Activated CD4-positive, alpha-beta T cell treated with anti-CD3 and anti-CD28 coated beads, Interleukin-2, amount 10 ng/mL, durations not matched to agents 7 days and 5 days (primary cell): Measurements from ENCODE around the gene SULT1C3. TPM values are rescaled to one million over a fixed set of nuclear protein-coding genes. Genes with fewer than 3 reads are reported as not detected.

ENCODE experiments used
- CTCF ChIA-PET: fragments of 350-600 bp; sonication (Branson Sonifier 250); formaldehyde crosslinking; loops from one replicate; lab custom pipeline; 2021; ENCODE audit warnings: antibody characterized with exemption; lab: Charles Lee
- POLR2A ChIA-PET: fragments of 350-600 bp; sonication (Branson Sonifier 250); formaldehyde crosslinking; loops from one replicate; lab custom pipeline; 2021; ENCODE audit warnings: antibody characterized with exemption; lab: Charles Lee
- DNase-seq: peaks from one replicate; pipeline ENCODE4 v3.0.0-alpha.2; 2020
- H3K27ac Mint-ChIP-seq: one replicate; pipeline ENCODE4 v1.8.0; 2021; ENCODE audit warnings: mild to moderate bottlenecking, moderate library complexity, mixed read lengths
- H3K27me3 Mint-ChIP-seq: one replicate; pipeline ENCODE4 v1.8.0; 2021; ENCODE audit warnings: mixed read lengths
- H3K36me3 Mint-ChIP-seq: one replicate; pipeline ENCODE4 v1.8.0; 2021; ENCODE audit warnings: low read depth, mixed read lengths
- H3K4me1 Mint-ChIP-seq: one replicate; pipeline ENCODE4 v1.8.0; 2021; ENCODE audit warnings: mixed read lengths
- H3K4me3 Mint-ChIP-seq: one replicate; pipeline ENCODE4 v1.8.0; 2021; ENCODE audit warnings: mild to moderate bottlenecking, moderate library complexity, mixed read lengths
- H3K9me3 Mint-ChIP-seq: one replicate; pipeline ENCODE4 v1.8.0; 2021; ENCODE audit warnings: mixed read lengths
- total RNA-seq, 2 experiments: library from RNA; stranded (reverse); gene quantifications; one replicate each; pipeline ENCODE4 v1.2.3, GENCODE V29; 2021

SULT1C3 gene
- total RNA-seq, 2 experiments from 2014 or later, result not detected

- POLR2A ChIA-PET, result no interaction called here
- H3K27me3 Mint-ChIP-seq, result peaks cover 8% of the 10 kb centered on the region
- no peak within 1 kb of the TSS for H3K27ac Mint-ChIP-seq
- no peak for DNase-seq
- H3K9me3 Mint-ChIP-seq, result peaks cover 2% of the 10 kb centered on the region
- no peaks in the 10 kb centered on the region for H3K4me1 Mint-ChIP-seq
- no peak within 1 kb of the TSS for H3K4me3 Mint-ChIP-seq
- H3K36me3 Mint-ChIP-seq, result no peaks in the 10 kb centered on the region
- CTCF ChIA-PET, result no interaction called here
Measured at GRCh38 chr2:108288534-108289106, 48.9 kb downstream of the SULT1C3 start, which contains the start of gene SULT1C2. SULT1C2 (plus strand) TSS chr2:108288895; CDS start chr2:108293668, 4,773 bp downstream.

- Mint-ChIP-seq H3K4me1 (no peaks in the 10 kb centered on the region), H3K27me3 (peaks cover 8% of the 10 kb centered on the region), H3K9me3 (no peaks in the 10 kb centered on the region), H3K4me3 (no peak overlapping the region), H3K27ac (no peak overlapping the region), H3K36me3 (no peaks in the 10 kb centered on the region)
- ChIA-PET CTCF (no interaction called here), POLR2A (no interaction called here)
- DNase-seq, result no peak
Measured at GRCh38 chr2:108293850-108294249, 54.1 kb downstream of the SULT1C3 start.

- Mint-ChIP-seq H3K9me3 (no peaks in the 10 kb centered on the region), H3K27ac (no peak overlapping the region), H3K27me3 (peaks cover 2% of the 10 kb centered on the region), H3K36me3 (no peaks in the 10 kb centered on the region), H3K4me1 (no peaks in the 10 kb centered on the region), H3K4me3 (no peak overlapping the region)
- DNase-seq, result no peak
- CTCF ChIA-PET, result interaction anchor here (0.6 kb wide), 1 partner anchor 1716 kb away, joined by 3 read pairs; no protein-coding TSS in a partner anchor
- POLR2A ChIA-PET, result no interaction called here
Measured at GRCh38 chr2:108297436-108298141, 57.8 kb downstream of the SULT1C3 start.

DNA sequence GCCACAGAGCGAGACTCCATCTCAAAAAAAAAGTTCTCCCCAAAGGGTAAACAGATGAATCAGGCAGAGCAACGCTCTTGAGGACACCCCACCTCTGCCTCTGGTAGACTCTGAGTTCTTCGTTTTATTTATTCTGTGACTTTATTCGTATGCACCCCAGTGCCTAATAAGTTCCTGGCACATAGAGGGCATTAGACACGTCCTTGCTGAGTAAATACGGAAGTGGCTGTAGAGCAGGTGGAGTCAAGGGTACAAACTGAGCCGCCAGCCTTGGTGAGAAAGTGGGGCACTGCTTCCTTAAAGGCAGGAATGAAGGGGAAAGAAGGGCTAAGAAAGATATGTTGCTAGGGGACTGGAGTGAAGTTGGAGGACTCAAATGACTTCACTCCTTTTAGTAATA, 61.8 kb downstream of the SULT1C3 start:
- ChIA-PET CTCF (no interaction called here), POLR2A (no interaction called here)
- Mint-ChIP-seq H3K4me1 (peaks cover 6% of the 10 kb centered on the region), H3K27ac (no peak overlapping the region), H3K9me3 (no peaks in the 10 kb centered on the region), H3K27me3 (peaks cover 9% of the 10 kb centered on the region), H3K4me3 (no peak overlapping the region), H3K36me3 (no peaks in the 10 kb centered on the region)
- DNase-seq, result no peak

DNA sequence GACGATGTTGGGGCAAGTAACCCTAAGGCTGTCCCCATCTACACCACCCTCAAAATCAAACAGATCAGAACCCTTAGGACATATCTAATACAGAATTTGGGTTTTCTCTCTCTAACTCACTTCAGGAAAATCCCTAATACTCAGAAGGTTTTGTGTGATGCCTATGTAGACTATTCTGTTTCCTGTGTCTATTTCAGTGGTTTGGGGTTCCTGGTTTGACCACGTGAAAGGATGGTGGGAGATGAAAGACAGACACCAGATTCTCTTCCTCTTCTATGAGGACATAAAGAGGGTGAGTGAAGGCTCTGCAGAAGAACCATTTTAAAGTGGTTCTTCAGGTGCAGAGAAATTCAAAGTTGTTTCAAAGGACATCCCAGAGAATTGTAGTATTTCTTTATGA, 65.2 kb downstream of the SULT1C3 start:
- H3K36me3 Mint-ChIP-seq, result no peaks in the 10 kb centered on the region
- no peak overlapping the region for H3K4me3 Mint-ChIP-seq
- no peak overlapping the region for H3K27ac Mint-ChIP-seq
- peaks cover 6% of the 10 kb centered on the region for H3K4me1 Mint-ChIP-seq
- no peaks in the 10 kb centered on the region for H3K9me3 Mint-ChIP-seq
- H3K27me3 Mint-ChIP-seq, result peaks cover 17% of the 10 kb centered on the region
- ChIA-PET CTCF (no interaction called here), POLR2A (no interaction called here)
- DNase-seq, result no peak

GRCh38 chr2:108305901-108306300, 66.1 kb downstream of the SULT1C3 start:
- no peaks in the 10 kb centered on the region for H3K36me3 Mint-ChIP-seq
- H3K4me1 Mint-ChIP-seq, result peaks cover 6% of the 10 kb centered on the region
- H3K27me3 Mint-ChIP-seq, result peaks cover 17% of the 10 kb centered on the region
- no peak overlapping the region for H3K4me3 Mint-ChIP-seq
- ChIA-PET CTCF (no interaction called here), POLR2A (no interaction called here)
- H3K27ac Mint-ChIP-seq, result no peak overlapping the region
- H3K9me3 Mint-ChIP-seq, result no peaks in the 10 kb centered on the region
- DNase-seq, result no peak

- H3K4me1 Mint-ChIP-seq, result peaks cover 6% of the 10 kb centered on the region
- no peak overlapping the region for H3K4me3 Mint-ChIP-seq
- no peaks in the 10 kb centered on the region for H3K9me3 Mint-ChIP-seq
- POLR2A ChIA-PET, result no interaction called here
- no peak overlapping the region for H3K27ac Mint-ChIP-seq
- no peak for DNase-seq
- CTCF ChIA-PET, result no interaction called here
- H3K27me3 Mint-ChIP-seq, result peaks cover 12% of the 10 kb centered on the region
- H3K36me3 Mint-ChIP-seq, result no peaks in the 10 kb centered on the region
Measured at GRCh38 chr2:108309903-108310302, 70.1 kb downstream of the SULT1C3 start.

Other genes with a start within 250 kb of the SULT1C3 start
- not detected for gene SULT1C2, start 48.9 kb downstream of the SULT1C3 start, total RNA-seq
- gene SULT1C4, start 138.0 kb downstream of the SULT1C3 start, total RNA-seq, result not detected
- 10 to 100 TPM; 46.2 to 53.4 TPM for gene GCC2, start 209.2 kb downstream of the SULT1C3 start, total RNA-seq